T-helper 2 cell treated with Interferon-gamma antibody and Interleukin-4, amounts not matched to agents 5 μg/mL and 100 μg/mL, for 36 hours (primary cell): ENCODE measurements around the gene PIGU.

Source experiments
- DNase-seq: peaks from one replicate; pipeline ENCODE4 v3.0.0; 2021; ENCODE audit warnings: low spot score
- H3K27ac Mint-ChIP-seq: one replicate; pipeline ENCODE4 v1.8.0; 2021; ENCODE audit warnings: mild to moderate bottlenecking, mixed read lengths
- H3K27me3 Mint-ChIP-seq: one replicate; pipeline ENCODE4 v1.8.0; 2021; ENCODE audit warnings: low read depth, mixed read lengths
- H3K36me3 Mint-ChIP-seq: one replicate; pipeline ENCODE4 v1.8.0; 2021; ENCODE audit warnings: low read depth, mixed read lengths
- H3K4me1 Mint-ChIP-seq: one replicate; pipeline ENCODE4 v1.8.0; 2021; ENCODE audit warnings: low read depth, mixed read lengths
- H3K4me3 Mint-ChIP-seq: one replicate; pipeline ENCODE4 v1.8.0; 2022; ENCODE audit warnings: mild to moderate bottlenecking, moderate library complexity, mixed read lengths
- H3K9me3 Mint-ChIP-seq: one replicate; pipeline ENCODE4 v1.8.0; 2021; ENCODE audit warnings: mixed read lengths

Gene PIGU

DNA sequence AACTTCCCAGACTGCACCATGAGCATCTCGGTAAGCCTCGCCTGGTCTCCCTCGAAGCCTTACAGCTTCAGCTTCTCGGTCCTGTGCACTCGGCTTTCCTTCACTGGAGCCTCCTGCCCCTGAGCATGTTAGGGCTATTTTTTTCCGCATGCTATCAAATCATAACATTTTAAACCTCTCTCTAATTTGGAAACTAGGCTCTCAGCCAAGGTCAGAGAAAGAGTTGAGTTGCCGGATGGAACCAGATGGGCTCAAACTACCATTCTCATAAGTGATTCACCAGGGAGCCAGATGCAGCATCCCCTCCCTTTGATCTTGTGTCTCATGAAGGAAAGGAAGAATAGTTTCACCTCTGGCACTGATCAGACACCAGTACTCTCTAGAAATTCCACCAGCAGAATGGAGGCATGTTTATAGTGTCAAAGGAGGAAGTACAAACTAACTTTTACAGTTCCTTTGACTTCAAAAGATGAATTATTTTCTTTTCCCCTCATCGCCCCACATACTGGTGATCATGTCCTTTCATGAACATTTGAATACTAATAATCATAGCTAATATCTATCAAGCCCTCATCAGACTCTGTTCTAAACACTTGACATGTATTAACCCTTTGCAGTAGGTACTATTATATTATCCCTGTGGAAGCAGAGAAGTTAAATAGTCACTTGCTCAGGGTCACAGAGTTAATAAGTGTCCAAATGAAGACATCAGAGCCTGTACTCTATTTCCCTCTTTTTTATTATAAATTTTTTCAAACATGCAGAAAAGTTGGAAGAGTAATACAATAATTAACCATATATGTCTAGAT lies 71.7 kb downstream of the PIGU start:
- Mint-ChIP-seq H3K36me3 (peaks cover 7% of the 10 kb centered on the region), H3K27me3 (no peaks in the 10 kb centered on the region), H3K4me1 (no peaks in the 10 kb centered on the region), H3K9me3 (no peaks in the 10 kb centered on the region), H3K27ac (no peak overlapping the region), H3K4me3 (no peak overlapping the region)
- no peak for DNase-seq

DNA sequence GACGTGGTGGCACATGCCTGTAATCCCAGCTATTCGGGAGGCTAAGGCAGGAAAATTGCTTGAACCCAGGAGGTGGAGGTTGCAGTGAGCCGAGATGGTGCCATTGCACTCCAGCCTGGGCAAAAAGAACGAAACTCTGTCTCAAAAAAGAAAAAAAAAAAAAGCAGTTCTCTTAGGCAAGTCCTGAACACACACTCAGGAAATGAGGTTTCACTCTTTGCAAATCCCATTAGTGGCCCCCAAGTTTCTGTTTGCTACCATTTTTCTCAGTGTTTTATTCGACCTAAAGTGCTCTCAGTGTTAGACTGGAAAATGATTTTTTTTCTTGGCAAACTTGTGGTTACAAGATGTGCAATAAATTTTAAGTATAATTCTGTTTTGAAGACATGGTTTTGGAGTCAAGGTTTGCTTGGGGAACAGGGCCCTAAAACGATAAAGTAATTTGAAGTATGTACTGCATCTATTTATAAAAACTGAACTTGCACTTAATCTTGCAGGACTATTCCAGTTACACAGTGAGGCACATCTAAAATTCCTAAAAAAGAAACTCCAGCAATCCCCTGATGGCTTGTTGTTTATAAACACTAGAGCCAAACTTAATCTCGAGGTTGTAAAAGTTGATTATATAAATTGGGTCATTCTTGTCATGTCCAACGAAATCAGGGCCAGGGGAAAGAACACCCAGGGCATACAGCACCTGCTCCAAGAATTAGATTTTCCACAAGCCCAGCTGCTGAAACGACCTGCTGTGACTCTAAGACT lies 75.8 kb downstream of the PIGU start:
- Mint-ChIP-seq H3K9me3 (no peaks in the 10 kb centered on the region), H3K4me3 (no peak overlapping the region), H3K27me3 (no peaks in the 10 kb centered on the region), H3K27ac (no peak overlapping the region), H3K4me1 (no peaks in the 10 kb centered on the region), H3K36me3 (peaks cover 5% of the 10 kb centered on the region)
- DNase-seq, result no peak

DNA sequence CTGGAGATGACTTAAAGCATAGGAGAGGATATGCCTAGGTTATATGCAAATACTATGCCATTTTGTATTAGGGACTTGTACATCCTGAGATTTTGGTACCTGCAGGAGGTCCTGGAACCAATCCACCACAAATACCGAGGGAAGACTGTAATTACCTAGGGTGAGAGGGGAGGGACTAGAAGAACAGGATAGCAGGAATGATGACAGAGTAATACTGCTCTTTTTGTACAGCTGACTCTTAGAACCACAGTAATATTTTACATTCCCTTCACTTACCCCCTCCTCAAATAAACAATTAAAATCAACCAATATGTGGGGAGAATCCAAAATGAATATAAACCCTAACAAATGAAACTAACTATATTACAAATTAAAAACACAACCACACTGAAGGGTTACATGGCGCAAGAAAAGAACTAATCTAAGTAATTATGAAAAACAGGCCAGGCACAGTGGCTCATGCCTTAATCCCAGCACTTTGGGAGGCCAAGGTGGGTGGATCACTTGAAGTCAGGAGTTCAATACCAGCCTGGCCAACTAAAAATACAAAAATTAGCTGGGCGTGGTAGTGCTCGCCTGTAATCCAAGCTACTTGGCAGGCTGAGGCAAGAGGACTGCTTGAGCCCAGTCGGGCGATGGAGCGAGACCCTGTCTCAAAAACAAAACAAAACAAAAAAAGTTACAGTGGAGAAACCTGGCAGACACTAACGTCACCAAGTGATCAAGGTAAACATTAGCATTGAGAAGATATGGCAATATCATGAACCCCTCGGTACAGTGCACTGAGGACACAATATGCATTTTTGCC lies 81.3 kb downstream of the PIGU start:
- no peaks in the 10 kb centered on the region for H3K9me3 Mint-ChIP-seq
- H3K4me1 Mint-ChIP-seq, result no peaks in the 10 kb centered on the region
- DNase-seq, result no peak
- H3K27ac Mint-ChIP-seq, result no peak overlapping the region
- H3K27me3 Mint-ChIP-seq, result no peaks in the 10 kb centered on the region
- H3K36me3 Mint-ChIP-seq, result no peaks in the 10 kb centered on the region
- H3K4me3 Mint-ChIP-seq, result no peak overlapping the region

DNA sequence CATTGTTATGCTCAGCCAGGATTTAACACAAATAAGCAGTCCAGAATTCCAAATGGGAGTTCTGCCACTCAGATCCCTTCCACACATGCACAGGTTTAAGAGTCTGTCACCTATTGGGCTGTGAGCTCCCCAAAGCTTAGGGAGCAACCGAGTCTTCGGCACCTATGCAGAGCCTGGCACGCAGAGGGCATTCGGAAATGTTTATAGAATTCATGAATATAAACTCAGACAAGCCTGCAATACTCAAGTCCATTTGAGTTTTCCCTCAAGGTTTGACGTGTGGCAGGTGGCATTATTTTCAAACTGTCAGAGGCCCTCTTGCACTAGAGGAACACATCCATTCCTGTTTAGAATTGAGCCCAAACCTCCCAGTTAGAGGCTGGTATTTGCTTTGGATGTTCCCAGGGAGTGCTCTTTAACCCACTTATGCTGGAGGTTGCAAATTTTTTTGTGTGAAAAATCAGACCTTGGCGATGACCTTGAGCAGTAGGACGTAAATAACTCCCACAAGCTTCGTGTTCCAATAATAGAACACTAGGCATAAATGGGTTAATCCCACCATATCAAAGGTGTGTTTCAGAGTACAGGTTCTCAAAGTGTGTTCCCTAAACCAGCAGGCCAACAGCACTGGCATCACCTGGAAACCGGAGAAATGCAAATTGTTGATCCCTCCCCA lies 90.3 kb downstream of the PIGU start:
- Mint-ChIP-seq H3K27ac (no peak overlapping the region), H3K4me3 (no peak overlapping the region), H3K36me3 (no peaks in the 10 kb centered on the region), H3K27me3 (no peaks in the 10 kb centered on the region), H3K4me1 (peaks cover 4% of the 10 kb centered on the region), H3K9me3 (no peaks in the 10 kb centered on the region)
- DNase-seq, result no peak

DNA sequence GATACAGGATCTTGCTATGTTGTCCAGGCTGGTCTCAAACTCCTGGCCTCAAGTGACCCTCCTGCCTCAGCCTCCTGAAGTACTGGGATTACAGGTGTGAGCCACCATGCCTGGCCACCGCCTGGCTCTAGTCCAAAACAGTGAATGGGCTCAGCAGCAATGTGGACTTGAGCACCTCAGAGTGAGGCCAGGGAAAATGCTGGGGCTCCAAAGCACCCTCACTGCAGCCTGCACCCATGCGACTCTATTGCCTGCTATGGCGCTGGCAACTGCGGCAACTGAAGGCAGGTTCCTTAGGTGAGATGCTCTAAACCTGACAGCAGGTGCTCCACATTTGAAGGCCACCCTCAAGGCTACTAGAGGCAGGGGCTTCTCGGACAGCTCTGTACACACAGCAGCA lies 91.9 kb downstream of the PIGU start:
- Mint-ChIP-seq H3K36me3 (no peaks in the 10 kb centered on the region), H3K27ac (no peak overlapping the region), H3K9me3 (no peaks in the 10 kb centered on the region), H3K4me3 (no peak overlapping the region), H3K4me1 (peaks cover 18% of the 10 kb centered on the region), H3K27me3 (no peaks in the 10 kb centered on the region)
- no peak for DNase-seq

DNA sequence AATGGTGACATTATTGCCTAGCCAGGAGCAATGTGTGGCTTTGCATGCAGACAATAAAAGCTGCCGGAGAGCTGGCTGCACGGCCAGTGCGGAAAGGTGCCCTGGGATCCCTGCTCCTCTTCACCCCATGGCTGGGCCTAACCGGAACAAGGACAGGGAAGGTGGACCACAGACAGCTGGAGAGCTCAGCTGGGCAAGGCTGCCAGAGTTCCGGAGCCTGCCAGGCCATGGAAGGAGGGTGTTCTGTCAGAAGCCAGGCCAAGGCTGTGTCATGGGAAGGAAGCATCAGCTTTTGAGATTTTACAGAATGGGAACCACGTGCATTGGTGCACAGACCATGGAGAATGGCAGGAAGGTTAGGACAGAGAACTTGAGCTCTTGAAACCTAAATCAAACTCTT lies 93.3 kb downstream of the PIGU start:
- Mint-ChIP-seq H3K36me3 (no peaks in the 10 kb centered on the region), H3K27me3 (no peaks in the 10 kb centered on the region), H3K27ac (no peak overlapping the region), H3K4me1 (peaks cover 24% of the 10 kb centered on the region), H3K9me3 (no peaks in the 10 kb centered on the region), H3K4me3 (no peak overlapping the region)
- DNase-seq, result no peak

DNA sequence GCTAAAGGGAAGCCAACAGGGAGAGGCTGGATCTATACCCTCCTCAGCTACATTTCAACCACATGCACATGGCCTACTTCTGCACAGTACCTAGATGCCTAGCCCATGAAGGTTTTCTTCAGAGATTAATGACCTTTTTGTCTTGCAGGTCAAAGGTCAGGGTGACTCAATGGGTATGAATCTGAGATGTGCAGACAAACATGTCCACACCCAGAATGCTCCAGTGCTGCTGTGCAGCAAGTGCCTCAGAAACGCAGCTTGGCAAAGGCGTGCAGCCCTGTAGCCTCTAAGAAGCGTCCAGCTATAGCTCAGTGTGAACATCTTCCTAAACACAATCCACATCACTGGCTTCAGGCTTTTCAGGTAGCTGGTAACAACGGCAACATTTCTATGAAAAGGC lies 94.0 kb downstream of the PIGU start:
- Mint-ChIP-seq H3K4me1 (peaks cover 24% of the 10 kb centered on the region), H3K9me3 (no peaks in the 10 kb centered on the region), H3K27ac (no peak overlapping the region), H3K27me3 (no peaks in the 10 kb centered on the region), H3K36me3 (no peaks in the 10 kb centered on the region), H3K4me3 (no peak overlapping the region)
- DNase-seq, result no peak

DNA sequence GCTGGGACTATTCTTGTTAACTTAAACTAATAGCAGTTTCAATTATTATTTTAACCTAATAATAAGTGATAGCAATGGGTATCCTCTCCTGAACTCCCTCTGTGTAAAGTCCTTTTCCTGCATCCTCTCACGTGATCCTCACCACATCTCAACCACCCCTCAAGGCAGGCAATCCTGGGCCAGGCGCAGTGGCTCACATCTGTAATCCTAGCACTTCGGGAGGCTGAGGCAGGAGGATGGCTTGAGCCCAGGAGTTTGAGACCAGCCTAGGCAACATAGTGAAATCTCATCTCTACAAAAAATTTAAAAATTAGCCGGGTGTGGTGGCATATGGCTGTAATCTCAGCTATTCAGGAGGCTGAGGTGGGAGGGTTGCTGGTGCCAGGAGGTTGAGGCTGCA lies 94.7 kb downstream of the PIGU start:
- no peaks in the 10 kb centered on the region for H3K9me3 Mint-ChIP-seq
- no peak for DNase-seq
- peak overlapping the region; percentile 77 for H3K27ac Mint-ChIP-seq
- H3K36me3 Mint-ChIP-seq, result no peaks in the 10 kb centered on the region
- H3K4me3 Mint-ChIP-seq, result no peak overlapping the region
- H3K27me3 Mint-ChIP-seq, result no peaks in the 10 kb centered on the region
- peaks cover 24% of the 10 kb centered on the region for H3K4me1 Mint-ChIP-seq

DNA sequence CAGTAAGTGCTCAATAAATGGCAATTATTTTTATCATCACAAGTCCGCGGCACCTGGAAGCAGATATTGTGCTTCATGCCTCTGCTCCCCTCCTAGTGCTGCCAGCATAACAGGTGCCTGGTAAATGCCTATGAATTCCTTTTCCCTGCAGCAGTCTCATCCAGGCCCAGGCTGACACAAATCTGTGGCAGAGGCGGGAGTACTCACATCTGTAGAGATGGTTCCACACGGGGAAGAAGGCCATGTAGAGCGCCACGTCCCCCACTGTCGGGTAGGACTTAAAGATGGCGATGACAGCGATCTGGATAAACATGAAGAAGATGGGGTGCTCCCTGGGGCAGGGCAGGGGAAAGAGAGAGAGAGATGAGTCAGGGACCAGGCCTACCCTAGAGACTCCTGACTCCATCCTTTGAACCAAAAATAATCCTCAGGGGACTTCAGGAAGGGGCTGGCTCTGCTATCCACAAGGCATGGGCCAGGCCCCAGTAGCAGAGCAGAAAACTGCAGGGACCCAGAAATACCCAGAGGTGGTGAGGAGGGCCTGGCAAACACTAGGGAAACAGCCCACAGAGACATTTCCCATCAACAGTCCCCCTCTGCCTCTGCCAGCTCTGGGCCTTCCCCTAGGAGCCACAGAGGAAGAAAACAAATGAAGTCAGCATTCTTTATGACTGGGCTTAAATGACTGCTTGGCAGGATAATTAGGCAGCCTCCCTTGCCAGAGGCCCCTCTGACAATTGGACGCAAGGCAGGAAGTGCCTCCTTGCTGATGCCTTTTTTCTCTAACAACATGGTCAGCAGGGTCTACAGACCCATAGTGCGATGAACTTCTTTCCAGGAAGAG lies 95.3 kb downstream of the PIGU start:
- no peaks in the 10 kb centered on the region for H3K36me3 Mint-ChIP-seq
- peaks cover 24% of the 10 kb centered on the region for H3K4me1 Mint-ChIP-seq
- peak; percentile 32 for DNase-seq
- H3K4me3 Mint-ChIP-seq, result no peak overlapping the region
- peak overlapping the region; percentile 77 for H3K27ac Mint-ChIP-seq
- no peaks in the 10 kb centered on the region for H3K27me3 Mint-ChIP-seq
- no peaks in the 10 kb centered on the region for H3K9me3 Mint-ChIP-seq

DNA sequence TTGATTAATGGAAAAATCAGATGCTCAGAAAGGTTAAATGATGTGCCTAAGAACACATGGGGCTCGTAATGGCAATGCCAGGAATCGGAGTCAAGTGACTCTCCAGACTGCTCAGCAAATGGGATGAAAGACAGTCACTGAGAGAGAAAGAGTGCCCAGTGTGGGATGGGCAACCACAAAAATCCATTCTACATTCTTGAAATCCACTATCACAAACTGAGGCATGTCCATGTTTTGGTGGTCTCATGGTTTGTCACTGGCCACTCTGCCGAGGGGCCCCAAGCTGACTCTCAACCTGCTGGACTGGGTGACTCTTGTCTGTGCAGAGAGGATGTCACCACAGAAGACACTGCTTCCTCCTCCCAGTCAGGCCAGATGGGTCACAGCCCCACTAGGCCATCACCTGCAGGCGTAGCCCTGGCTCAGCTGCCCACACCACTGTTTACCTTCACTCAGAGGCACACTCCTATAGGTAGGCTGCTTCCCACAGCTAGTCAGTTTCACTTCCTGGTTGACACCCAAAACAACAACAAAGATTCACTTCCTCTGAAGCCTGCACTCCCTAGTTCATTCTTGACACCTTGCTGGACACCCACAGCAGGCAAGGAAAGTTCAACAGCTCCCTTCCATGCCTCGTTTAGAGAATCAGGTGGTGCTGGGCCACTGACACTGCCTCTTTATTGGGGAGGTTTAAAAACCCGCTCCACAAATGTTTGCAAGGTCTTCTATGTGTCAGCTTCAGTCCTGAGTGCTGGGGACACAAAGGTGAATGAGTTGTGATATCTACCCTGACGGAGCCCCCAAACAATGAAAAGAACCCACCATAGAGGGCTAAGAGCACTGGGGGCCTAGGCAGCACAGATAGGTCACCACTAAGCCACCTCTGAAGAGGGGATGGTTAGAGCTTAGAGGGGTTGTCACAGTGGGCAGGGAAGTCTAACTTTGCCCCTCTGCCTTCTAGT lies 96.6 kb downstream of the PIGU start:
- peak; percentile 17 for DNase-seq
- peaks cover 2% of the 10 kb centered on the region for H3K36me3 Mint-ChIP-seq
- H3K9me3 Mint-ChIP-seq, result no peaks in the 10 kb centered on the region
- no peaks in the 10 kb centered on the region for H3K27me3 Mint-ChIP-seq
- peak overlapping the region; percentile 85 for H3K27ac Mint-ChIP-seq
- H3K4me3 Mint-ChIP-seq, result peak overlapping the region; percentile 4
- peaks cover 24% of the 10 kb centered on the region for H3K4me1 Mint-ChIP-seq

DNA sequence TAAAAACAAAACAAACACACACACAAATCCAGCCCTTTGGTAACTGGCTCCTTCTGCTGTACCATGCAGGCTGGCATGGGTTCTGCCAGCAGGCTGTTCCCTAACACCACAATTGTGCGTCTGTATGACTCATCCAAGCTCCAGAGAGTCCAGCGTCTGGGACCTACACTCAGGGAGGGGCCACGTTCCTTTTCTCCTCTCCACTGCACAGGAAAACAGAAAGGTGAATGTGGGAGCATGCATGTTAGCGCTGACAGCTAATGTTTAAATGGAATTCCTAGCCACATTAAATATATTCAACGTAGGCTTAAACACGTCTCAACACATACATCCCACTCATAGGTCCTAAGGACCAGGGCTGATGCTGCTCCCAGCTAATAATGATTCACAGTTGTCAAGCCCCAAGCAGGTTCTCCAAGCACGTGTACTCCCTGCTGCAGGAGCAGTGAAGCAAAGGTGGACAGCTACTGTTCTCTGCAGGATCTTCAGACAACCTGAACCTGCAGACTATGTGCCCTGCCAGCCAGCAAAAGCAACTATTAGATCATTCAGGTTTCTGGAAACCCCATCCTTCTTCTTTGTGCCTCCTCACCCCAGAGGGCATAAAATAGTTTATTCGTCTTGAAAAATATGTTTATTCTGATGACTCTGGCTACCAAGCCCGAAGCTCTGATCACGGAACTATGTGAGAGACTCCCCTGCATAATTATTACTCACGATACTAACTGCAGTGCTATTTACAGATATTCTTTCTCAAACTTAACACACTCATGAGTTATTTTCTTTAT lies 97.5 kb downstream of the PIGU start:
- no peaks in the 10 kb centered on the region for H3K27me3 Mint-ChIP-seq
- peaks cover 24% of the 10 kb centered on the region for H3K4me1 Mint-ChIP-seq
- H3K36me3 Mint-ChIP-seq, result peaks cover 3% of the 10 kb centered on the region
- DNase-seq, result no peak
- no peak overlapping the region for H3K4me3 Mint-ChIP-seq
- H3K27ac Mint-ChIP-seq, result peak overlapping the region; percentile 49
- no peaks in the 10 kb centered on the region for H3K9me3 Mint-ChIP-seq

DNA sequence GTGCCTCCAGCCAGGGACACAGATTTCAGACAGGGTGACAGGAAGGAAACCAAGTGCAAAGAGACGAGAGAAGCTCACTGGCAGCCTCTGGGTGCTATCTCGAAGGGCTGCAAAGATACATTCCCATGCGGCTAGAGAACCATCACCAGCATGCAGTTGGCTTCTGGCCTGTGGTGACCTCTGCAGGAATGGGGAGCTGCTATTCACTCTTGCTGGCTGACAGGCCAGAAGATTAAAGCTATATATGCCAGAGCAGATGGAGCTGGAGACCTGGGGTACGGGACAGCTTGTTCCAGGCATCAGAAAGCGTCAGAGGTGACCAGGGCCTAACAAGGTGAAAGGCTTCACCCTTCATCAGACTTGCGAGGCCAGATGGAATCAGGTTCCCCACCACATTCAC lies 98.4 kb downstream of the PIGU start:
- H3K27ac Mint-ChIP-seq, result no peak overlapping the region
- H3K9me3 Mint-ChIP-seq, result no peaks in the 10 kb centered on the region
- H3K4me3 Mint-ChIP-seq, result no peak overlapping the region
- no peaks in the 10 kb centered on the region for H3K27me3 Mint-ChIP-seq
- DNase-seq, result no peak
- H3K4me1 Mint-ChIP-seq, result peaks cover 24% of the 10 kb centered on the region
- H3K36me3 Mint-ChIP-seq, result peaks cover 4% of the 10 kb centered on the region
